A673 (cell line): ENCODE data around the gene DHX57. TPM values are rescaled to one million over a fixed set of nuclear protein-coding genes. Genes with fewer than 3 reads are reported as not detected.

Experiments
- BruUV-seq: library from RNA; stranded (reverse); fragments of 400-500 nt; replicated peaks from 2 replicates; lab custom pipeline; 2021; lab: Mats Ljungman, UMichigan
- CTCF ChIA-PET: fragments of 300-600 bp; sonication (Branson Sonifier 250); formaldehyde crosslinking; loops from one replicate; lab custom pipeline; 2022; ENCODE audit warnings: antibody characterized with exemption; lab: Charles Lee
- POLR2A ChIA-PET: fragments of 300-600 bp; sonication (Branson Sonifier 250); formaldehyde crosslinking; loops from one replicate; lab custom pipeline; 2022; ENCODE audit warnings: antibody characterized with exemption; ENCODE audit not compliant: low non-redundant PET; lab: Charles Lee
- DNase-seq: peaks from one replicate; pipeline ENCODE4 v3.0.0-alpha.2; 2015; ENCODE audit warnings: low spot score
- H3K27ac ChIP-seq: fragments of 200-600 bp; sonication (generic); 2 replicates; pipeline ENCODE4 v1.5.1; 2016; ENCODE audit warnings: mixed run types, low read depth, mild to moderate bottlenecking, mixed read lengths, antibody characterized with exemption, low read length; ENCODE audit not compliant: poor library complexity, severe bottlenecking
- H3K27me3 ChIP-seq: fragments of 200-600 bp; sonication (generic); replicated peaks from 2 replicates; pipeline ENCODE4 v1.6.1; 2017; ENCODE audit warnings: mixed run types, low read depth, mild to moderate bottlenecking, mixed read lengths, antibody characterized with exemption, low read length; ENCODE audit not compliant: insufficient read depth, poor library complexity
- H3K36me3 ChIP-seq: fragments of 200-600 bp; sonication (generic); 2 replicates; pipeline ENCODE4 v1.6.1; 2016; ENCODE audit warnings: mixed run types, mild to moderate bottlenecking, mixed read lengths, antibody characterized with exemption, low read length; ENCODE audit not compliant: insufficient read depth, poor library complexity, severe bottlenecking
- H3K4me1 ChIP-seq: fragments of 200-600 bp; sonication (generic); 2 replicates; pipeline ENCODE4 v1.6.1; 2017; ENCODE audit warnings: mixed run types, mild to moderate bottlenecking, mixed read lengths, antibody characterized with exemption, low read length; ENCODE audit not compliant: insufficient read depth, poor library complexity, severe bottlenecking
- H3K4me3 ChIP-seq: fragments of 200-600 bp; sonication (generic); 2 replicates; pipeline ENCODE4 v1.5.1; 2016; ENCODE audit warnings: low read depth, mixed run types, mild to moderate bottlenecking, mixed read lengths, low read length; ENCODE audit not compliant: poor library complexity, severe bottlenecking
- H3K9me3 ChIP-seq: fragments of 200-600 bp; sonication (generic); 2 replicates; pipeline ENCODE4 v1.6.1; 2016; ENCODE audit warnings: mixed run types, low read depth, mild to moderate bottlenecking, mixed read lengths, antibody characterized with exemption, low read length; ENCODE audit not compliant: poor library complexity, severe bottlenecking
- EZH2 ChIP-seq: fragments of 200-600 bp; sonication (generic); IDR thresholded peaks from 2 replicates; pipeline ENCODE4 v1.6.1; 2017; ENCODE audit warnings: borderline replicate concordance, low read depth, mild to moderate bottlenecking, mixed read lengths, antibody characterized with exemption, low read length; ENCODE audit not compliant: poor library complexity, severe bottlenecking
- intact Hi-C: fragments of 100-400 bp; cut with micrococcal nuclease; formaldehyde crosslinking; loops from one replicate; pipeline ENCODE4 v1.10.0; 2022; ENCODE audit not compliant: unreplicated experiment
- total RNA-seq: library from RNA; stranded (reverse); gene quantifications from 2 replicates; pipeline ENCODE4 v1.2.3, GENCODE V29; 2021
- TF ChIP-seq, protein P1 (sequence below): fragments of 300-800, 200-600 bp; sonication (generic); conservative IDR thresholded peaks from 2 replicates; pipeline ENCODE4 v1.5.1; 2017; ENCODE audit warnings: low read depth, mild to moderate bottlenecking, antibody characterized with exemption, low read length, moderate library complexity, mixed read lengths

DHX57 gene
- total RNA-seq, 1 experiment from 2014 or later, result 30.6 TPM

DNA sequence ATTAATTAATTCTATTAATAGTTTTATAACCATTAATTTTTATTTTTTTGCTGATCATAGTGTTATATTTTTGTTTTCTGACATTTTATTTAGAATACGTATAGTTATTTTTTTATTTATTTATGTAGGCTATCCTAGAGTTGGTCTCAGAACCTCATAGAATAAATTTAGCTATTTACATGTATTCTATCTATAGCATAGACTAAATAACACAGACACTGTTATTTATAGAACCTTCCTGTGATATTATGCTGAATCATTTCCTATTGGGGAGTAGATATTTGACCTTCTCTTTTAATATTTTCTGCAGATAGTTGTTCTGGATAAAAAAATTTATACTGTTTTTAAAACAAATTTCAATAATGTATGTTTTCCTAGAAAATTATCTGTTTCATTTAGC lies 34.1 kb upstream of the DHX57 start:
- H3K27ac ChIP-seq, result no peak overlapping the region
- intact Hi-C loops, result no loop called here
- no TSS peak for BruUV-seq
- H3K27me3 ChIP-seq, result no peaks in the 10 kb centered on the region
- DNase-seq, result no peak
- no peak overlapping the region for H3K4me3 ChIP-seq
- ChIA-PET CTCF (no interaction called here), POLR2A (no interaction called here)
- TF ChIP-seq EZH2, result no peak
- TF ChIP-seq, protein P1, sequence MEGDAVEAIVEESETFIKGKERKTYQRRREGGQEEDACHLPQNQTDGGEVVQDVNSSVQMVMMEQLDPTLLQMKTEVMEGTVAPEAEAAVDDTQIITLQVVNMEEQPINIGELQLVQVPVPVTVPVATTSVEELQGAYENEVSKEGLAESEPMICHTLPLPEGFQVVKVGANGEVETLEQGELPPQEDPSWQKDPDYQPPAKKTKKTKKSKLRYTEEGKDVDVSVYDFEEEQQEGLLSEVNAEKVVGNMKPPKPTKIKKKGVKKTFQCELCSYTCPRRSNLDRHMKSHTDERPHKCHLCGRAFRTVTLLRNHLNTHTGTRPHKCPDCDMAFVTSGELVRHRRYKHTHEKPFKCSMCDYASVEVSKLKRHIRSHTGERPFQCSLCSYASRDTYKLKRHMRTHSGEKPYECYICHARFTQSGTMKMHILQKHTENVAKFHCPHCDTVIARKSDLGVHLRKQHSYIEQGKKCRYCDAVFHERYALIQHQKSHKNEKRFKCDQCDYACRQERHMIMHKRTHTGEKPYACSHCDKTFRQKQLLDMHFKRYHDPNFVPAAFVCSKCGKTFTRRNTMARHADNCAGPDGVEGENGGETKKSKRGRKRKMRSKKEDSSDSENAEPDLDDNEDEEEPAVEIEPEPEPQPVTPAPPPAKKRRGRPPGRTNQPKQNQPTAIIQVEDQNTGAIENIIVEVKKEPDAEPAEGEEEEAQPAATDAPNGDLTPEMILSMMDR, result no peak
- H3K4me1 ChIP-seq, result no peaks in the 10 kb centered on the region
- no peaks in the 10 kb centered on the region for H3K36me3 ChIP-seq
- no peaks in the 10 kb centered on the region for H3K9me3 ChIP-seq

DNA sequence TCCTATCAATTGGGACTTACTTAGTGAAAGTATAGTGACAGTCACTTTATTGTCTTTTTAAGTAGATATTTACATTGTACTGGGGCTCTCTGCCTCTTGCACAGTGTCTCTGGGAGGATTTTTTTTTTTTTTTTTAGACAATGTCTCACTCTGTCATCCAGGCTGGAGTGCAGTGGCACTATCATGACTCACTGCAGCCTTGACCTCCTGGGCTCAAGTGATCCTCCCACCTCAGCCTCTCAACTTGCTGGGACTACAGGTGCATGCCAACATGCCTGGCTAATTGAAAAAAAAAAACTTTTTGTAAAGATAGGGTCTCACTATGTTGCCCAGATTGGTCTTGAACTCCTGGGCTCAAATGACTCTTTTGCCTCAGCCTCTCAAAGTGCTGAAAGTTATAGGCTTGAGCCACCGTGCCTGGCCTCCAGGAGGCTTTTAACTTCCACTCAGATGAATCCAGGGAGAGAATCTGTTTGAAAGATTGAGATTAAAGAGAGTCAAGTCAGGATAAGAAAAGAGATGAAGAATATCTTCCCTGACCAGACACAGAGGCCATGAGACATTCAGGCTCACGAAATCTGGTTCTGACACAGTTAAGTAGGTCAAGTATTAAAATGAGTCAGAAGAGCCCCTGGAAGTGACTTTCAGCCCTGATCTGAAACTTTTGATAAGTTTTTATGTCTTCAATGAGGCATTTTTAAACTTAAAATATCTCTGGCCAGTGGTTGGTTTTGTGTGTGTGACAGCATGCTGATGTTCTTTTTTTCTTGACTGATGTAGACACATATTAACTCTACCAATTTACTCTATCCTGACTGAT lies 32.2 kb upstream of the DHX57 start:
- TF ChIP-seq EZH2, result no peak
- TF ChIP-seq, protein P1, result no peak
- intact Hi-C loops, result no loop called here
- H3K27me3 ChIP-seq, result no peaks in the 10 kb centered on the region
- H3K9me3 ChIP-seq, result no peaks in the 10 kb centered on the region
- ChIA-PET POLR2A (no interaction called here), CTCF (no interaction called here)
- H3K4me3 ChIP-seq, result no peak overlapping the region
- H3K4me1 ChIP-seq, result no peaks in the 10 kb centered on the region
- no peaks in the 10 kb centered on the region for H3K36me3 ChIP-seq
- BruUV-seq, result no TSS peak
- no peak for DNase-seq
- no peak overlapping the region for H3K27ac ChIP-seq

DNA sequence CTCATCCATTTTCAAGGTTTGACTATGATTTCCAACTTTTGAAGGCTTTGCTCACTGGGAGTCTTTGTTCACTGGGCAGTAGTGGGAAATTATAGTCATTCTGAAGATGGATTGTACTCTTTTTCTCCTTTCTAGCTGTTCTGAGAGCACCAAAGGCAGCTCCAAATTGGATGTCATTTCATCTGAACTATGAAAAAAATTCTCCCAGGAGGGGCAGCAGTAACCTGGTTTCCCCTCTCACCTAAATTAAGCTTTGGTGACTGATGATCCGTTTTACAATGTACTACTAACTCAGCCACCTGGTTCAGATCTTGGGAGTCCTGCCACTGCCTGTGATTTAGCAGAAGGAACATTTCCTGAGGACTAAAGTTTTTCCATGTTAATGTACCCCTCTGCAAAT lies 31.5 kb upstream of the DHX57 start:
- BruUV-seq, result no TSS peak
- no peak overlapping the region for H3K27ac ChIP-seq
- no peak for DNase-seq
- ChIA-PET POLR2A (no interaction called here), CTCF (interaction anchor here (0.7 kb wide), 1 partner anchor 13 kb away, joined by 3 read pairs; no protein-coding TSS in a partner anchor)
- no peaks in the 10 kb centered on the region for H3K27me3 ChIP-seq
- no peaks in the 10 kb centered on the region for H3K9me3 ChIP-seq
- TF ChIP-seq EZH2, result no peak
- TF ChIP-seq, protein P1, result no peak
- H3K4me1 ChIP-seq, result no peaks in the 10 kb centered on the region
- no peak overlapping the region for H3K4me3 ChIP-seq
- no peaks in the 10 kb centered on the region for H3K36me3 ChIP-seq
- intact Hi-C loops, result no loop called here
